Measurements from ENCODE around the gene UROC1.

UROC1 gene

GRCh38 chr3:126494204-126494969, 23.2 kb downstream of the UROC1 start:
- no peak for DNase-seq
- H3K27me3 ChIP-seq (ENCODE audit: insufficient read depth, low read length, poor library complexity), result no peaks in the 10 kb centered on the region
- H3K9ac ChIP-seq (ENCODE audit: low read length), result no peak overlapping the region
- no peak overlapping the region for H4K5ac ChIP-seq (ENCODE audit: low read length)
- no peak overlapping the region for H3K4me3 ChIP-seq (ENCODE audit: low read length)
- no peaks in the 10 kb centered on the region for H3K79me2 ChIP-seq (ENCODE audit: control insufficient read depth, insufficient read depth, low read length)
- no peak overlapping the region for H3K4me2 ChIP-seq (ENCODE audit: low read length)
- no peaks in the 10 kb centered on the region for H3K79me1 ChIP-seq (ENCODE audit: low read length)
- no peak overlapping the region for H3K56ac ChIP-seq (ENCODE audit: low read length)
- no peaks in the 10 kb centered on the region for H3K36me3 ChIP-seq (ENCODE audit: control insufficient read depth, insufficient read depth, low read length)
- H3K27ac ChIP-seq (ENCODE audit: low read depth, low read length), result no peak overlapping the region
- H3K23ac ChIP-seq (ENCODE audit: low read length), result no peak overlapping the region
- no peak overlapping the region for H2BK15ac ChIP-seq (replicated peaks; ENCODE audit: low read depth)
- no peak overlapping the region for H2AK5ac ChIP-seq (ENCODE audit: low read length)
- WGBS (ENCODE audit: extremely low coverage, insufficient coverage, low lambda C conversion rate), result no CpG with 5 or more reads among the region's 12 CpGs
- no peak overlapping the region for H4K8ac ChIP-seq (ENCODE audit: low read depth, low read length)
- H3K4me1 ChIP-seq (ENCODE audit: control insufficient read depth, low read depth, low read length), result no peaks in the 10 kb centered on the region
- no peak overlapping the region for H3K18ac ChIP-seq (ENCODE audit: low read length)
- no peak overlapping the region for H2BK120ac ChIP-seq (ENCODE audit: low read depth, low read length)
- no peak overlapping the region for H2BK5ac ChIP-seq (ENCODE audit: low read length)
- no peak overlapping the region for H3K4ac ChIP-seq (ENCODE audit: low read depth, low read length)

GRCh38 chr3:126493739-126494138, 23.8 kb downstream of the UROC1 start:
- Histone ChIP-seq H2BK15ac (replicated peaks; ENCODE audit: low read depth) (no peak overlapping the region), H3K36me3 (ENCODE audit: control insufficient read depth, insufficient read depth, low read length) (no peaks in the 10 kb centered on the region), H3K9ac (ENCODE audit: low read length) (no peak overlapping the region), H3K4me3 (ENCODE audit: low read length) (no peak overlapping the region), H3K79me2 (ENCODE audit: control insufficient read depth, insufficient read depth, low read length) (no peaks in the 10 kb centered on the region), H3K4me2 (ENCODE audit: low read length) (no peak overlapping the region), H3K79me1 (ENCODE audit: low read length) (no peaks in the 10 kb centered on the region), H2AK5ac (ENCODE audit: low read length) (no peak overlapping the region), H4K8ac (ENCODE audit: low read depth, low read length) (no peak overlapping the region), H3K4ac (ENCODE audit: low read depth, low read length) (no peak overlapping the region), H3K23ac (ENCODE audit: low read length) (no peak overlapping the region), H3K27me3 (ENCODE audit: insufficient read depth, low read length, poor library complexity) (no peaks in the 10 kb centered on the region), H3K18ac (ENCODE audit: low read length) (no peak overlapping the region), H2BK5ac (ENCODE audit: low read length) (no peak overlapping the region), H2BK120ac (ENCODE audit: low read depth, low read length) (no peak overlapping the region), H3K27ac (ENCODE audit: low read depth, low read length) (no peak overlapping the region), H3K56ac (ENCODE audit: low read length) (no peak overlapping the region), H3K4me1 (ENCODE audit: control insufficient read depth, low read depth, low read length) (no peaks in the 10 kb centered on the region), H4K5ac (ENCODE audit: low read length) (no peak overlapping the region)
- no peak for DNase-seq
- no CpG with 5 or more reads among the region's 9 CpGs for WGBS (ENCODE audit: extremely low coverage, insufficient coverage, low lambda C conversion rate)

- H2BK5ac ChIP-seq (ENCODE audit: low read length), result no peak overlapping the region
- DNase-seq, result no peak
- H3K56ac ChIP-seq (ENCODE audit: low read length), result no peak overlapping the region
- H3K4ac ChIP-seq (ENCODE audit: low read depth, low read length), result no peak overlapping the region
- no peaks in the 10 kb centered on the region for H3K27me3 ChIP-seq (ENCODE audit: insufficient read depth, low read length, poor library complexity)
- no peaks in the 10 kb centered on the region for H3K36me3 ChIP-seq (ENCODE audit: control insufficient read depth, insufficient read depth, low read length)
- H4K8ac ChIP-seq (ENCODE audit: low read depth, low read length), result no peak overlapping the region
- H3K4me3 ChIP-seq (ENCODE audit: low read length), result no peak overlapping the region
- H3K4me1 ChIP-seq (ENCODE audit: control insufficient read depth, low read depth, low read length), result no peaks in the 10 kb centered on the region
- H3K18ac ChIP-seq (ENCODE audit: low read length), result no peak overlapping the region
- no peaks in the 10 kb centered on the region for H3K79me2 ChIP-seq (ENCODE audit: control insufficient read depth, insufficient read depth, low read length)
- no peak overlapping the region for H2BK15ac ChIP-seq (replicated peaks; ENCODE audit: low read depth)
- no peak overlapping the region for H3K23ac ChIP-seq (ENCODE audit: low read length)
- H4K5ac ChIP-seq (ENCODE audit: low read length), result no peak overlapping the region
- WGBS (ENCODE audit: extremely low coverage, insufficient coverage, low lambda C conversion rate), result no CpG with 5 or more reads among the region's 14 CpGs
- H2BK120ac ChIP-seq (ENCODE audit: low read depth, low read length), result no peak overlapping the region
- H3K79me1 ChIP-seq (ENCODE audit: low read length), result no peaks in the 10 kb centered on the region
- no peak overlapping the region for H3K27ac ChIP-seq (ENCODE audit: low read depth, low read length)
- no peak overlapping the region for H2AK5ac ChIP-seq (ENCODE audit: low read length)
- H3K9ac ChIP-seq (ENCODE audit: low read length), result no peak overlapping the region
- H3K4me2 ChIP-seq (ENCODE audit: low read length), result no peak overlapping the region
Measured at GRCh38 chr3:126493051-126493450, 24.5 kb downstream of the UROC1 start.

- H3K4ac ChIP-seq (ENCODE audit: low read depth, low read length), result no peak overlapping the region
- no peaks in the 10 kb centered on the region for H3K79me2 ChIP-seq (ENCODE audit: control insufficient read depth, insufficient read depth, low read length)
- no peak for DNase-seq
- no peak overlapping the region for H4K5ac ChIP-seq (ENCODE audit: low read length)
- H3K79me1 ChIP-seq (ENCODE audit: low read length), result no peaks in the 10 kb centered on the region
- no peak overlapping the region for H3K56ac ChIP-seq (ENCODE audit: low read length)
- H2BK5ac ChIP-seq (ENCODE audit: low read length), result no peak overlapping the region
- no peak overlapping the region for H4K8ac ChIP-seq (ENCODE audit: low read depth, low read length)
- H3K4me1 ChIP-seq (ENCODE audit: control insufficient read depth, low read depth, low read length), result no peaks in the 10 kb centered on the region
- H3K27ac ChIP-seq (ENCODE audit: low read depth, low read length), result no peak overlapping the region
- no peak overlapping the region for H3K18ac ChIP-seq (ENCODE audit: low read length)
- no peak overlapping the region for H2BK120ac ChIP-seq (ENCODE audit: low read depth, low read length)
- H3K4me3 ChIP-seq (ENCODE audit: low read length), result no peak overlapping the region
- H3K4me2 ChIP-seq (ENCODE audit: low read length), result no peak overlapping the region
- H3K23ac ChIP-seq (ENCODE audit: low read length), result no peak overlapping the region
- H3K36me3 ChIP-seq (ENCODE audit: control insufficient read depth, insufficient read depth, low read length), result no peaks in the 10 kb centered on the region
- H3K27me3 ChIP-seq (ENCODE audit: insufficient read depth, low read length, poor library complexity), result no peaks in the 10 kb centered on the region
- no peak overlapping the region for H3K9ac ChIP-seq (ENCODE audit: low read length)
- no peak overlapping the region for H2BK15ac ChIP-seq (replicated peaks; ENCODE audit: low read depth)
- H2AK5ac ChIP-seq (ENCODE audit: low read length), result no peak overlapping the region
- WGBS (ENCODE audit: extremely low coverage, insufficient coverage, low lambda C conversion rate), result no CpG with 5 or more reads among the region's 21 CpGs
Measured at GRCh38 chr3:126491221-126492013, 26.2 kb downstream of the UROC1 start.

GRCh38 chr3:126490619-126491018, 27.0 kb downstream of the UROC1 start:
- H3K4ac ChIP-seq (ENCODE audit: low read depth, low read length), result no peak overlapping the region
- H2BK5ac ChIP-seq (ENCODE audit: low read length), result no peak overlapping the region
- no peak overlapping the region for H3K4me3 ChIP-seq (ENCODE audit: low read length)
- no peak overlapping the region for H3K27ac ChIP-seq (ENCODE audit: low read depth, low read length)
- no peak overlapping the region for H2AK5ac ChIP-seq (ENCODE audit: low read length)
- no peaks in the 10 kb centered on the region for H3K27me3 ChIP-seq (ENCODE audit: insufficient read depth, low read length, poor library complexity)
- no peak overlapping the region for H4K8ac ChIP-seq (ENCODE audit: low read depth, low read length)
- peak; percentile 39 for DNase-seq
- no peak overlapping the region for H3K4me2 ChIP-seq (ENCODE audit: low read length)
- H3K18ac ChIP-seq (ENCODE audit: low read length), result no peak overlapping the region
- H3K23ac ChIP-seq (ENCODE audit: low read length), result no peak overlapping the region
- no peaks in the 10 kb centered on the region for H3K79me1 ChIP-seq (ENCODE audit: low read length)
- no peak overlapping the region for H2BK120ac ChIP-seq (ENCODE audit: low read depth, low read length)
- H3K9ac ChIP-seq (ENCODE audit: low read length), result no peak overlapping the region
- no peak overlapping the region for H4K5ac ChIP-seq (ENCODE audit: low read length)
- no peaks in the 10 kb centered on the region for H3K4me1 ChIP-seq (ENCODE audit: control insufficient read depth, low read depth, low read length)
- H3K36me3 ChIP-seq (ENCODE audit: control insufficient read depth, insufficient read depth, low read length), result no peaks in the 10 kb centered on the region
- H3K56ac ChIP-seq (ENCODE audit: low read length), result no peak overlapping the region
- H2BK15ac ChIP-seq (replicated peaks; ENCODE audit: low read depth), result no peak overlapping the region
- WGBS (ENCODE audit: extremely low coverage, insufficient coverage, low lambda C conversion rate), result no CpG with 5 or more reads among the region's 6 CpGs
- no peaks in the 10 kb centered on the region for H3K79me2 ChIP-seq (ENCODE audit: control insufficient read depth, insufficient read depth, low read length)

All from mesendoderm (in vitro differentiated cells).